ENCODE data around the gene AKR7A3. TPM values are rescaled to one million over a fixed set of nuclear protein-coding genes. Genes with fewer than 3 reads are reported as not detected.

The AKR7A3 gene
- total and polyA plus RNA-seq, 10 of the 15 experiments (the other 5 are each of a cell fraction or from before 2014, with no cell fraction given): 0.10 to 1.1 (median 0.25) TPM; not detected in 2

DNA sequence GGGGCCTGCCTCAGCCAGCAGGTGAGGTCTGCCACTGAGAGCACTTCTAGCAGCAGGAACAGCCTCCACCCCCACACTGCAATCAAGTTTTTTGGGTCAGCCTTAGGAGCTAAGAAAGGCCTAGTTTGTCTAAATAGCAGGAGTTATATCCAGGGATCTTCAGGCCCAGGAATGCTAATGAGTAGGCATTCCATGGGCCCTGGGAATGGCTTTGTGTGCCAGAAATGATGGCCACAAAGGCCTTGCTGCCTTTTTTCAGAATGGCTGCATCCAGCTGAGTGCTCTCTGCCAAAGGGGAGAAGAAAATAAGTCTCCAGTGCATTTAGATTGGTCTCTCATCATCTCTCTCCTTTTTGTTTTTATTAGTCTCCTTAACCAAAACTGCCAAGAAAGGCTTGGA is 34.2 kb downstream of the AKR7A3 start:
- Histone ChIP-seq H3K36me3 (ENCODE audit: control insufficient read depth in 2 of 2, insufficient read depth in 2 of 2, low read length in 1 of 2) (peaks cover 21 to 22% of the 10 kb centered on the region in 2 experiments), H2AFZ (ENCODE audit: control insufficient read depth, low read depth, low read length) (no peak overlapping the region), H3K4me3 (no peak overlapping the region; the same call in 1 of the 2 replicates), H3K9ac (ENCODE audit: control insufficient read depth, insufficient read depth, low read length) (peak overlapping the region; percentile 5; the same call in 1 of the 2 replicates), H3K79me2 (ENCODE audit: control insufficient read depth, insufficient read depth, low read length) (peaks cover 54% of the 10 kb centered on the region), H4K20me1 (ENCODE audit: control insufficient read depth, insufficient read depth) (peaks cover 3% of the 10 kb centered on the region; the same call in 1 of the 2 replicates), H3K27ac (ENCODE audit: control insufficient read depth, insufficient read depth) (no peak overlapping the region), H3K4me2 (ENCODE audit: control insufficient read depth, insufficient read depth) (peak overlapping the region; percentile 21; the same call in 1 of the 2 replicates), H3K9me3 (replicated peaks; ENCODE audit: control insufficient read depth, insufficient read depth, low read length) (no peaks in the 10 kb centered on the region), H3K4me1 (ENCODE audit: control insufficient read depth, insufficient read depth, low read length) (peaks cover 12% of the 10 kb centered on the region), H3K27me3 (replicated peaks in 1 of 2; ENCODE audit: control insufficient read depth in 2 of 2, insufficient read depth in 2 of 2, low read length in 1 of 2) (no peaks in the 10 kb centered on the region)
- SMC1A ChIA-PET (ENCODE audit: uncharacterized antibody, unreplicated experiment): no interaction called here
- in situ Hi-C loops (cut with MboI) (no loop called here), intact Hi-C loops (cut with micrococcal nuclease; ENCODE audit: unreplicated experiment) (loop anchor here (5.0 kb wide), 2 partner anchors 58 to 398 kb away; partner anchors contain the start of genes AKR7A2 and SLC66A1)
- BruUV-seq (replicated peaks): no TSS peak
- POLR2A ChIA-PET: no interaction called here
- CTCF ChIA-PET: no interaction called here
- RAD21 ChIA-PET (ENCODE audit: unreplicated experiment): no interaction called here
- TF ChIP-seq DPF2 (IDR thresholded peaks at IDR 0.05): no peak
- TF ChIP-seq NFXL1 (IDR thresholded peaks at IDR 0.05; ENCODE audit: borderline replicate concordance): no peak
- TF ChIP-seq KDM1A (IDR thresholded peaks at IDR 0.05; ENCODE audit: borderline replicate concordance): no peak
- no peak for TF ChIP-seq CBX5 (IDR thresholded peaks at IDR 0.05; ENCODE audit: low read depth)
- no peak for TF ChIP-seq TCF12 (IDR thresholded peaks at IDR 0.05; ENCODE audit: low read depth, low read length)
- TF ChIP-seq LARP7 (IDR thresholded peaks at IDR 0.05): no peak
- no peak for TF ChIP-seq RELA (IDR thresholded peaks at IDR 0.05; ENCODE audit: borderline replicate concordance, partially characterized antibody)
- TF ChIP-seq, protein P1, sequence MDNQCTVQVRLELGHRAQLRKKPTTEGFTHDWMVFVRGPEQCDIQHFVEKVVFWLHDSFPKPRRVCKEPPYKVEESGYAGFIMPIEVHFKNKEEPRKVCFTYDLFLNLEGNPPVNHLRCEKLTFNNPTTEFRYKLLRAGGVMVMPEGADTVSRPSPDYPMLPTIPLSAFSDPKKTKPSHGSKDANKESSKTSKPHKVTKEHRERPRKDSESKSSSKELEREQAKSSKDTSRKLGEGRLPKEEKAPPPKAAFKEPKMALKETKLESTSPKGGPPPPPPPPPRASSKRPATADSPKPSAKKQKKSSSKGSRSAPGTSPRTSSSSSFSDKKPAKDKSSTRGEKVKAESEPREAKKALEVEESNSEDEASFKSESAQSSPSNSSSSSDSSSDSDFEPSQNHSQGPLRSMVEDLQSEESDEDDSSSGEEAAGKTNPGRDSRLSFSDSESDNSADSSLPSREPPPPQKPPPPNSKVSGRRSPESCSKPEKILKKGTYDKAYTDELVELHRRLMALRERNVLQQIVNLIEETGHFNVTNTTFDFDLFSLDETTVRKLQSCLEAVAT (IDR thresholded peaks at IDR 0.05): no peak
- no peak for TF ChIP-seq HDGF (IDR thresholded peaks at IDR 0.05)
- no peak for TF ChIP-seq CHD4 (IDR thresholded peaks at IDR 0.05)
- TF ChIP-seq SMAD1 (IDR thresholded peaks at IDR 0.05; ENCODE audit: low read depth, partially characterized antibody): no peak
- TF ChIP-seq NR2C1 (IDR thresholded peaks at IDR 0.05): no peak
- TF ChIP-seq TAF1 (IDR thresholded peaks at IDR 0.05; ENCODE audit: borderline replicate concordance, low read depth, low read length): no peak
- no peak for ATAC-seq
- no peak for FAIRE-seq
- no peak for DNase-seq (ENCODE audit: low read depth, low spot score)

Measured in GM12878 (cell line).